Measurements from ENCODE around the gene COA5.

The COA5 gene

GRCh38 chr2:98554116-98554861 is 54.0 kb downstream of the COA5 start:
- DNase-seq (ENCODE audit: low spot score) (no peak), FAIRE-seq (no peak)

- FAIRE-seq (no peak), DNase-seq (ENCODE audit: low spot score) (peak; percentile 8)
Observed at GRCh38 chr2:98552499-98553179, 55.7 kb downstream of the COA5 start.

- FAIRE-seq (no peak), DNase-seq (ENCODE audit: low spot score) (no peak)
Observed at GRCh38 chr2:98551316-98551715, 57.0 kb downstream of the COA5 start.

GRCh38 chr2:98550165-98550564 is 58.1 kb downstream of the COA5 start:
- DNase-seq (ENCODE audit: low spot score) (no peak), FAIRE-seq (no peak)
